Measurements from ENCODE around the gene COL2A1. TPM values are rescaled to one million over a fixed set of nuclear protein-coding genes. Genes with fewer than 3 reads are reported as not detected.

Gene COL2A1
- total RNA-seq (not detected), polyA plus RNA-seq (ENCODE audit: insufficient read depth, low read depth, low replicate concordance) (not detected)
- long read RNA-seq, donor 1, full-length matches to known transcripts: 3 of 8 reads
- long read RNA-seq, donor 1, partial matches to known transcripts: 5 of 8 reads
- long read RNA-seq, donor 1, other reads (novel, unspliced or antisense): 0 of 8 reads
- long read RNA-seq, donor 2, partial matches to known transcripts: 5 of 6 reads
- long read RNA-seq, donor 2, other reads (novel, unspliced or antisense): 0 of 6 reads
- long read RNA-seq, donor 3, full-length matches to known transcripts: 2 of 2 reads
- long read RNA-seq, donor 3, partial matches to known transcripts: 0 of 2 reads
- long read RNA-seq, donor 3, other reads (novel, unspliced or antisense): 0 of 2 reads
- long read RNA-seq, donor 4, full-length matches to known transcripts: 1 of 6 reads
- long read RNA-seq, donor 4, partial matches to known transcripts: 5 of 6 reads
- long read RNA-seq, donor 4, other reads (novel, unspliced or antisense): 0 of 6 reads
- long read RNA-seq, donor 5: 0 reads
- long read RNA-seq, donor 6, partial matches to known transcripts: 0 of 1 reads
- long read RNA-seq, donor 6, other reads (novel, unspliced or antisense): 0 of 1 reads
- long read RNA-seq, donor 7: 0 reads
- long read RNA-seq, donor 8, partial matches to known transcripts: 5 of 5 reads
- long read RNA-seq, donor 8, other reads (novel, unspliced or antisense): 0 of 5 reads
- long read RNA-seq, donor 9: 0 reads
- long read RNA-seq, donor 10, partial matches to known transcripts: 0 of 1 reads
- long read RNA-seq, donor 10, other reads (novel, unspliced or antisense): 0 of 1 reads

DNA sequence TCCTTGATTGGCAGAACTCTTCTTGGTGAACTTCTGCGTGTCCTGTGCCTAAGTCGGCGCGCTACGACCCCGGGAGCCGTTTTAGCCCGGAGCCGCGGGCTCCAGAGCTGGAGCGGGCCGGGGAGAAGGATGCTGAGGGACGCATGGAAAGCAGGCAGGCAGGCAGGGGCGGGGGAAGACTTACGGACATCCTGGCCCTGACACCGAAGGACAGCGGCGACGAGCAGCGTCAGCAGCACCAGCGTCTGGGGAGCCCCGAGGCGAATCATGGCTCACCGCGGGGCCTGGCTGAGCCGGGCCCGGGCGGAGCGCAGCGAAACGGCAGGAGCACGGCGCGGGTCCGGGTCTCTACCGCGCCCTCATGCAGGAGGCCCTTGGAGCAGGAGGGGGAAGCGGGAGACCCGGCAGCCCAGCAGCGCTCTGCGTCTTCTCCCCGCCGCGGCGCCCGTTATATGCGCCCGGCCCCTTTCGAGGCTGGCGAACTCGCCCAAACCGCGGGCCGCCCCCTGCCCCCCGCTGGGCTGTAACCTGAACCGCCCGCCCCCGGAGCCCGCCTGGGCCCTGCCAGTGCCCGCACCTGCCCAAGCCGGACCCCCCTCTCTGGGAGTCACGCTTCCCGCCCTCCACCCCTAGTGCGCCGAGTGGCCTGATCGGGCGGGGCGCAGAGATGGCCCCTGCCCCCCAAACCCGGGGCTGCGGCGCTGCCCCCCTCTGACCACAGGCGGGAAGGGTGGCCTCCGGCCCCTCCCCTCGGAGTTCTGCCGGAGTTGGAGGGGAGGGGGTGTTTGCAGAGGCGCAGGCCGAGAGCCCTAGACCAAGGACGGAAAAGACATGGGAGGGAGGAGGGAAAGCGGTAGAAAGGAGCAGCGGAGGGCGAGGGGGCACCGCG is at the start of gene COL2A1:
COL2A1 (minus strand) TSS at position 424 of the 889 bp plus-strand sequence; CDS start at position 269, 155 bp downstream.
- peak within 1 kb of the TSS in 2 of 3 donors; percentile 37 to 41 for H3K4me3 ChIP-seq (ENCODE audit: low read length in 3 of 3)
- no peaks in the 10 kb centered on the region for H3K9me3 ChIP-seq (ENCODE audit: control insufficient read depth in 2 of 3, insufficient read depth in 1 of 3, low read length in 3 of 3)
- peak in 4 of 5 donors; percentile 84 to 92 (median 89) for DNase-seq
- intact Hi-C loops (cut with DNase I): no loop called here
- FAIRE-seq: no peak
- H3K27me3 ChIP-seq (ENCODE audit: control insufficient read depth, insufficient read depth, low read length): peaks cover 11% of the 10 kb centered on the region
- H3K36me3 ChIP-seq (ENCODE audit: control insufficient read depth in 2 of 3, insufficient read depth in 3 of 3, low read length in 3 of 3): no peaks in the 10 kb centered on the region
- H3K27ac ChIP-seq (ENCODE audit: low read depth in 2 of 2, low read length in 2 of 2): no peak within 1 kb of the TSS
- TF ChIP-seq, protein P1, sequence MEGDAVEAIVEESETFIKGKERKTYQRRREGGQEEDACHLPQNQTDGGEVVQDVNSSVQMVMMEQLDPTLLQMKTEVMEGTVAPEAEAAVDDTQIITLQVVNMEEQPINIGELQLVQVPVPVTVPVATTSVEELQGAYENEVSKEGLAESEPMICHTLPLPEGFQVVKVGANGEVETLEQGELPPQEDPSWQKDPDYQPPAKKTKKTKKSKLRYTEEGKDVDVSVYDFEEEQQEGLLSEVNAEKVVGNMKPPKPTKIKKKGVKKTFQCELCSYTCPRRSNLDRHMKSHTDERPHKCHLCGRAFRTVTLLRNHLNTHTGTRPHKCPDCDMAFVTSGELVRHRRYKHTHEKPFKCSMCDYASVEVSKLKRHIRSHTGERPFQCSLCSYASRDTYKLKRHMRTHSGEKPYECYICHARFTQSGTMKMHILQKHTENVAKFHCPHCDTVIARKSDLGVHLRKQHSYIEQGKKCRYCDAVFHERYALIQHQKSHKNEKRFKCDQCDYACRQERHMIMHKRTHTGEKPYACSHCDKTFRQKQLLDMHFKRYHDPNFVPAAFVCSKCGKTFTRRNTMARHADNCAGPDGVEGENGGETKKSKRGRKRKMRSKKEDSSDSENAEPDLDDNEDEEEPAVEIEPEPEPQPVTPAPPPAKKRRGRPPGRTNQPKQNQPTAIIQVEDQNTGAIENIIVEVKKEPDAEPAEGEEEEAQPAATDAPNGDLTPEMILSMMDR (IDR thresholded peaks at IDR 0.05; ENCODE audit: borderline replicate concordance, extremely low read depth, insufficient read depth): no peak
- peaks cover 0 to 32% (median 16%) of the 10 kb centered on the region in 3 donors for H3K4me1 ChIP-seq (ENCODE audit: control insufficient read depth in 2 of 3, insufficient read depth in 2 of 3, low read depth in 1 of 3, low read length in 3 of 3)
- no peak within 1 kb of the TSS for H3K9ac ChIP-seq (ENCODE audit: low read length in 3 of 3)

DNA sequence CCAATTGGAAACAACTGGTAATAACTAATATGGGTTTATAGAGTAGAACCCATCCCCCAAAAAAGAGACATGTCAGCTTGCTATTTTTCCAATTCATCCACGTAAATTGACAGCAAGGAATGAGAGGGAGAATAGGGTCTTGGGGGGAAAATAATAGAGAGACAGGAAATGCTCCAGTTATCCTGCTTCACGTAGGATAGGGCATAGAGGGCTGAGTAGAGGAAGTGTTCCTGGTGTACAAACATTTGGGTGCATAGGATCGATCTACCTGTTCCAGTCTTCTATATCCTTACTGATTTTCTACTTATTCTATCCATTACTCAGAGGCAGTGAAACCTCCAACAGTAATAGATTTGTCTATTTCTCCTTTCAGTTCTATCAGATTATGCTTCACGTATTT is 49.6 kb upstream of the COL2A1 start:
- TF ChIP-seq, protein P1 (IDR thresholded peaks at IDR 0.05; ENCODE audit: borderline replicate concordance, extremely low read depth, insufficient read depth): no peak
- DNase-seq: no peak
- peaks cover under 1 to 8% (median under 1%) of the 10 kb centered on the region in 3 donors for H3K36me3 ChIP-seq (ENCODE audit: control insufficient read depth in 2 of 3, insufficient read depth in 3 of 3, low read length in 3 of 3)
- no peak overlapping the region for H3K4me3 ChIP-seq (ENCODE audit: low read length in 3 of 3)
- no peak overlapping the region for H3K27ac ChIP-seq (ENCODE audit: low read depth in 2 of 2, low read length in 2 of 2)
- FAIRE-seq: no peak
- H3K9ac ChIP-seq (ENCODE audit: low read length in 3 of 3): no peak overlapping the region
- no peaks in the 10 kb centered on the region for H3K9me3 ChIP-seq (ENCODE audit: control insufficient read depth in 2 of 3, insufficient read depth in 1 of 3, low read length in 3 of 3)
- H3K4me1 ChIP-seq (ENCODE audit: control insufficient read depth in 2 of 3, insufficient read depth in 2 of 3, low read depth in 1 of 3, low read length in 3 of 3): no peaks in the 10 kb centered on the region
- intact Hi-C loops (cut with DNase I): no loop called here
- H3K27me3 ChIP-seq (ENCODE audit: control insufficient read depth, insufficient read depth, low read length): no peaks in the 10 kb centered on the region

DNA sequence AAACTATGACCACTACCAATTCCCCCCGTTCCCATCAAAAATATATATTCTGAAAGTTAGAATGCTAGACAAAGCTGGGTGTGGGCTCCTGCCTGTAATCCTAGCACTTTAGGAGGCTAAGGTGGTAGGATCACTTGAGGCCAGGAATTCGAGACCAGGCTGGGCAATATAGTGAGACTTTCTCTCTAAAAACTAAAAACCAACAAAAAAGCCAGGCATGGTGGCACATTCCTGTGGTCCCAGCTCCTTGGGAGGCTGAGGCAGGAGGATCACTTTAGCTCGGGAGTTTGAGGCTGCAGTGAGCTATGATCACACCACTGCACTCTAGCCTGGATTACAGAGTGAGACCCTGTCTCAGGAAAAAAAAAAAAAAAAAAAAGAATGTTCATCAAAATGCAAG is 48.8 kb upstream of the COL2A1 start:
- peaks cover 0 to 9% (median 5%) of the 10 kb centered on the region in 3 donors for H3K36me3 ChIP-seq (ENCODE audit: control insufficient read depth in 2 of 3, insufficient read depth in 3 of 3, low read length in 3 of 3)
- no peaks in the 10 kb centered on the region for H3K4me1 ChIP-seq (ENCODE audit: control insufficient read depth in 2 of 3, insufficient read depth in 2 of 3, low read depth in 1 of 3, low read length in 3 of 3)
- H3K9me3 ChIP-seq (ENCODE audit: control insufficient read depth in 2 of 3, insufficient read depth in 1 of 3, low read length in 3 of 3): no peaks in the 10 kb centered on the region
- no peak overlapping the region for H3K9ac ChIP-seq (ENCODE audit: low read length in 3 of 3)
- H3K4me3 ChIP-seq (ENCODE audit: low read length in 3 of 3): no peak overlapping the region
- no peaks in the 10 kb centered on the region for H3K27me3 ChIP-seq (ENCODE audit: control insufficient read depth, insufficient read depth, low read length)
- no peak for FAIRE-seq
- intact Hi-C loops (cut with DNase I): no loop called here
- no peak overlapping the region for H3K27ac ChIP-seq (ENCODE audit: low read depth in 2 of 2, low read length in 2 of 2)
- TF ChIP-seq, protein P1 (IDR thresholded peaks at IDR 0.05; ENCODE audit: borderline replicate concordance, extremely low read depth, insufficient read depth): no peak
- DNase-seq: no peak
